Endometrial microvascular endothelial cells (primary cell): ENCODE data around the gene TM9SF3. TPM values are rescaled to one million over a fixed set of nuclear protein-coding genes. Genes with fewer than 3 reads are reported as not detected.

Experiments
- in situ Hi-C: cut with HindIII; loops from 2 replicates; pipeline ENCODE4 v1.10.0; 2017; ENCODE audit warnings: low sequenced_read_pairs, low pct_unique_long_range_greater_than_20kb; ENCODE audit errors: inconsistent ontology term
- total RNA-seq: library from RNA; depleted of rRNA; stranded (reverse); fragments of >200 nt; gene quantifications from one replicate; pipeline ENCODE4 v1.2.3, GENCODE V29; 2015; ENCODE audit errors: inconsistent ontology term

Gene TM9SF3
- total RNA-seq, 1 donor from 2014 or later: 125 TPM

DNA sequence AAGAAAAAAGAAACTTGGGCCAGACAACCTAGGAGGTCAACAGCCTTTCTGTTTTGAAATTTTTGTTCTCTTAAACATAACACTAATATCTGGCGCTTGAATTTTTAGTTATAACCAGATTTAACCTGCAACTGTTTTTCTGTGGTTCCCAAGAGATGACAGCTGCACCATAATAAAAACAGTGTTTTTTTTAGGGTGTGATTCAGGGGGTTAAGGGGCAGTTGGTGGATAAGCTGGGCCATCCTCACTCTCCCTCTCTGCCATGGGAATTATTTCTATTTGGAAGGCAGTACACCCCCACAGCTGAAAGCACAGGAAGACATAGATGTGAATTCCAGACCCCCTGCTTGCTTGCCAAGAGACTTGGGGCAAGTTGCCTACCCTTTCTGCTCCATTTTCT lies 20.1 kb upstream of the TM9SF3 start:
- in situ Hi-C loops: no loop called here

DNA sequence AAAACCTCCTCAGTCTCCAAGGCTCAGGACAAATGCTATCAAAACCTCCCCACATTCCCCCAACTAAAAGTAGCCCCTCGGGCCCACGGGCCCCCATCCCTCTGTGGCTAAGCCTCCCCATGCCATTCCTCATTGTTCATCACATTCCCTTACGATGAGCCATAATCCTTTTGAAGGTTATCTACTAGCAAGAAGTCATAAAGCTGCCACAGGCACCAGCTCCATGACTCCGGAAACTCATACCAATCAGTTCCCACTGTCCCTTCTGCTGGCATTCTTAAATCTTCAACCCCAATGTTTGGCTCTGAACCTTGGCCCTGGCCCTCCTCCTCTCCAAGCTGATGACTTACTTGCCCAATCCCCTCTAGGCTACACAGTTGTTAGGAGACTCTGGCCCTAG lies 19.4 kb upstream of the TM9SF3 start:
- in situ Hi-C loops: no loop called here

DNA sequence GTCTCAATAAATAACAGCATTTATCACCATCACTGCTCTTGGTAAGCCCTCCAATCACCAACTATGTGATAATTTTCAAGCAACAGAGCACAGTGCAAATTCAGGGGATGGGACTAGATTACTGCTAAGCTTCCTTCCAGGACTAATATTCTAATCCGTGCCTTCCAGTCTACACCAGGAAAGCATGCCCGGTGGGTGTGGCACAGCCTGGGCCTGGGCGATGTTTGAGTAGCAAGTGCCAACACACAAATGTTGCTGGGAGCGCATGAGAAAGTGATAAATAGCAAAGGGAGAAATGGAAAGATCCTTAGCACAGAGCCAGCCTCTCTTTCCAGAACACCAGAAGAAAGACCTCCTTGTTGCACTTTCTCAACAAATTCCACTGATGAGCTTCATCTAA lies 13.5 kb upstream of the TM9SF3 start:
- in situ Hi-C loops: no loop called here

DNA sequence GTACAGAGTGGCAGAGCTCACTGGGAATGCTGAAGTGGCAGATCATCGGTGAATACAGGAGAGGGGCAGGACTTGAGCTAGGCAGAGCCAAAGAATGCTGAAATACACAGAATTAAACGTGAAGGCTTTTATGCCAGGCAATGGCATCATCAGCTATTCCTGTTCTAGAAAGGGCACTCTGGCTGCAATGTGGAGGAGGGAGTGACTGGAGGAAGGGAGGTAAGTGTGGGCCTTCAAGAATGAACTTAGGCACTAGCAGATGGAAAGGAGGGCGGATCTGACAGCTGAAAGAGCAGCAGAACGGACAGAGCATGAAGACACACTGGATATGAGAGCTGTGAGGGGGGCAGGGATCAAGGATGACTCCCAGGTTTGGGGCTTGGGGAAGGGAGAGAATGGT lies 12.0 kb upstream of the TM9SF3 start:
- in situ Hi-C loops: no loop called here

DNA sequence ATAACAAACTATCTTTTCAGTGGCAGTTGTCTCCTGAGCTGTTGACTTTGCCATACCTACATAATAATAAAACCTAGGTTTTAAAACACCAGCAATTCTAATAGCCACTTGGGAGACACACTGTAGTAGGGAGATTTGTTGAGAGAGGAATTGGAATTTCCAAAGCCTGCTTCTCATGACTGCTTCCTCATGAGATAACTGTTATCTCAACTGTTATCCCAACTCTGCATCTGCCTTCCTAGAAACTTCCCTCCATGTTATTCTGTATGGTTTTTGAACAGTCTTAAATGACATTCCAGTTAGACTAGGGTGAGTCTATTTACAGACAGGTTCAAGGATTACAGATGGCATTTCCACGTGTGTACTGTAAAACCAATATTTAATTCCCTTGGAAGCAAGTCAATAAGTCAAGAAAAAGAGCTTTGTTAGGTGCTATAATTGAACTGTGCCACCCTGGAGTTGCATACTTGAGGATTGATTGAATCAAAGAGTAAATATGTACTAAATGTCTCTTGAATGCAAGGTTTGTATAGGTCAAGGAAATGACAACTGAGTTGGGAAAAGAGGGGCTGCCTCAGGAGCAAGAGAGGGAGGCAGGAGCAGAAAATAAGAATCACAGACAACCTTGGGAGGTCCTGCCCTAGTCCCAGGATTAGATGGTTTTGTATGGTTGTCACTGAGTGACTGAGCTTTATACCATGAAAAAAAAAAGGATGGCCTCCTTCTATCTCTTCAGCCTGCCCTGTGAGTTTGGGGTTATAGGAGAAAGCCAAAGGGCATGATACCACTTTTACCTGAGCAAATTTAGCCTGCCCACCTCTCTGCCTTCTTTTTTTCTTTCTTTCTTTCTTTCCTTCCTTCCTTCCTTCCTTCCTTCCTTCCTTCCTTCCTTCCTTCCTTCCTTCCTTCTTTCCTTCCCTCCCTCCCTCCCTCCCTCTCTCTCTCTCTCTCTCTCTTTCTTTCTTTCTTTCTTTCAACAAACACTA lies 9.9 kb upstream of the TM9SF3 start:
- in situ Hi-C loops: no loop called here

DNA sequence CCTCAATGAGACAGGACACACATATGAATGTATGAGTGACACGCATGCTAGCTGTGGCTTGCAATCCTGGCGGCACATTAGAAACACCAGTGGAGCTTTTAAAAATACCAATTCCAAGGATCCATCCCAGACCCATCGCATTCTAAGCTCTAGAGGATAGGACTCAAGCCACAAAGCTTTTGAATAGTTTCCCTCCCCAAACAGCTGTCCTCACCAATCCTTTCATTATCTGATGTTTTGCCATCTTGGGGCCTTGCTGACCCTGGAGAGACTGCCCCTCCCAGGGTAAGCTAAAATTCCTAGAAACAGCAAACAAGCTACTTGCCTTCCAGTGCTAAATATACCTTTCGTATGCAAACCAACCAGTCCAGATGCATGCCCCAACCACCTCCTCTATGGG lies 8.9 kb upstream of the TM9SF3 start:
- in situ Hi-C loops: no loop called here

DNA sequence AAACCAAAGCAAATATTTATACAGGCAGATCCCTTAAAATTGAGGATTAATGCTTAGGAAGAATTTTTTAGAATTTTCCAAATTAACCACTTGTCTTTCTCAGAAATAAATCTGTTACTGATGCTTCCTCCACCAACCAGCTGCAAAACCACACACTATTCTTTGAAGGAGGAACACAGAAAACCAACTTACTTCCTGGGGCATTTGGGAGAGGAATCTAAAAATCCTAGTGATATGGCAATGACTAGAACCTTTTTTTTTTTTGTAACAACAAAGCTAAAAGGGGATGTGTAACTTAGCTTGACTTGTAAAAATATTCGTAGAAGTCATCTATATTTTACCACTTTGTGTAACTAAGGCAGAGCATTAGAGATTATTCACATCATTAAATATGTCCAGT lies 5.1 kb upstream of the TM9SF3 start:
- in situ Hi-C loops: no loop called here

DNA sequence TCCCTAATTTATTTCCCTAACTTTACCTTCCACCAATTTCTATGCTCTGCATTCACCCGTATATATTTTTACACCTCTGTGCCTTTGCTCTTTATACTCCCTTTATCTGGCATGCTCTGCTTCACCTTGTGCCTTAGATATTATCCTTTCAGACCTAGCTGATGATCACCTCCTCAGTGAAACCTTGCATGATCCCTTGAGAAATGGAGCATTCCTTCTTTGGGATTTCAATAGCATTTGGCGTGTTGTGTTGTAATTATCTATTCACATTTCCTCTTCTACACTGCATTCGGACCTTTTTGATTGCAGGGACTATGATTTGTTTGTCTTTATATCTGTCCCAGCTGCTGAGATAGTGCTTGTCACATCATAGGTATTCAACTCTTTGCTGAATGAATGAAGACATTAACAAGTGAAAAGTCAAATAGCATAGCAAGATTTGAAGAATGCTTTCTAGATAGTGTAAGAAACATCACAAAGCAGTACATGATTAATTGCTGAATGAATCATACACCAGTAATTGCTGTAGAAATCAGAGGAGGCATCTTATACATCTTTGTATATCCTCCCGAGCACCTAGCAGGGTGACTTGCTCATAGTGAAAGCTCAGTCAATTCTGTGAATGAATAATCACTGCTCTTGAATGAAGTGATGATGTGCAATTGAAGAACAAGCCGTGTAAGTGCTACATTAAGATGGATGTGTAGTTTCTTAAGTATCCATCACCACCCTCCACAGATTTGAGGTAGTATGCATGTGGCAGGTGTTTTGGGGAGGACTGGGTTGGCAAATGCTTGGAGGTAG lies 2.0 kb upstream of the TM9SF3 start:
- in situ Hi-C loops: no loop called here

DNA sequence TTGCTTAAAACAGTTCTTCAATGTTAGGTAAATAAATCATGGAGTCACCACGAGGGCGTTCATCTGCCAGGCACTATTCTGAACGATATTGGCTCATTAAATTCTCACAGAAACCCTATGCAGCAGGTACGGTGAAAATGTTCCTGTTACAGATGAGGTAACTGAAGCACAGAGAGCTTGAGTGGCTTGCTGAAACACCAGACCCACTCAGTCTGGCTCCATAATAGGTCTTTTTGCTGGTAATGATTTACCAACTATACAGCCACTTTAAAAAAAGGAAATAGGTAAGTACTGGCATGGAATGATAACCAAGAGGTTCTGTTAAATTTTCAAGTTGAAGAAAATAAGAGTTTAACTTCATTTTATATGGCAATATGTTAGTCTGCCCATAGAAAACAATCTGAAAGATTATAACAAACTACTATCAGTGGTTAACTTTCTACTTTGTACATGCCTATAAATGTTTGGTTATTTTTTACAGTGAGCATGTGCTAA lies 1.3 kb upstream of the TM9SF3 start:
- in situ Hi-C loops: no loop called here

DNA sequence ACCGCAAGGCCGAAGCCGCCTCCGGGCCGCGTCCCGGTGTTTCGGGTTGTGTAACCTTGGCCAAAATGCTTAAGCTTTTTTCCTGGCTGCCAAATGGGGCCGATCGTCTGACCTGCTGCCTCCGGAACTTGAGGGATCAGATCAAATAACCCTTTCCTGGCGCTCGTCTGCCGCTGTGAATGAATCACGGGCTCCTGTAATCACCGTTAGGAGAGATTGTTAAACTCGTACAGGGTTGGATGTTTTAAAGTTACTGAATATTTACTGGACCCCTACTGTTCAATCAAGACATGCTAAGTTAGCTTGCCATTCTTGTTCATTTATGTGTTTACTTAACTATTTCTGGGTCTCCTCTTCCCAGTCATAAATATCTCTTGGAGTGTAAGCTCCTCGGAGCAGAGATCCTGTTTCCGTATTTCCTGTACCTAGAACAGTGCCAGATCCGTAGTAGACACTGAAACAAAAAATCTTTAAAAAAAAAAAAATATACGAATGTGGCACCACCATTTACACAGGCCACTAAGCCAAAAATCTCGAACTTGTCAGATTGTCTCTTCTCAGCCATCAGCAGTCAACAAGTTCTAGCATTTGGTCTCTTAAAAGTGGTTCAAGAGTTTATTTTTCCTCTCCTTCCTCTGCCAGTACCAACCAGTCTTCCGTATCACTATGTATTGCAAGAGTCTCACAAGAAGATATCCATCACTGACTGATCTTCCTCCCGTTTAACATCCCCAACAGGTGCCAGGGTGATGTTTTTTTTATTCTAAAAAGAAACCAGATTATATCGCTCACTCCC lies 650 bp upstream of the TM9SF3 start:
- in situ Hi-C loops: no loop called here

DNA sequence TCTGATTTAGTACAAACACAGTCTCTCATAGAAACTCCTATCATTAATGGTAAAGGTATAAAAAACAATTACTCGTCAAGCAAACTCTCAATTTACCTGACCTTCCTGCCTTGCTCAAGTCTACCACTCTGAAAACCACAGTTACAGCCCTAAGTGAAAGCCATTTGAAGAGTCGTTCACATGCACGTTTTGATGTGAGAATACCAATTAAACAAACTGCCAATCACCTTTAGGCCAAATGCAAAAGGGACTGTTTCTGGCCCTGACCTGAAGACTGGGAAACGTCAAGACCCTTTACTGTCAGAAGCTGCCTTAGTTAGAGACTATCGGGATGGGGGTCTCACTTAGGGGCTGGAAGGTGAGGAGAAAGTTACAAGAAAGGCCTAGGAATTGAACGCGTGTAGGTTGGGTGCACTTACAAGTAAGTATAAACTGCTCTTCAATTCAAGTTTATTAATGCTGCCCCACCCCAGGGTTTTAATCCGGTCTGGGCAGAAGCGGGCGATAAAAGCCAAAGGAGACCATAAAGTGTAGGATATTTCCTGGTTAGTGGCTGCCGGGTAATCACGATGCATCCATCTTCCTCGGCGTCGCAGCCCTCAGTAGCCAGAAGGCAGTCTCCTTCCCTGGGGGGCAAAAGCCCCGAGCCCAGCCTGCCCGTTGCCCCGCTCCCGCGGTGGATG lies 935 bp downstream of the TM9SF3 start:
- in situ Hi-C loops: no loop called here

DNA sequence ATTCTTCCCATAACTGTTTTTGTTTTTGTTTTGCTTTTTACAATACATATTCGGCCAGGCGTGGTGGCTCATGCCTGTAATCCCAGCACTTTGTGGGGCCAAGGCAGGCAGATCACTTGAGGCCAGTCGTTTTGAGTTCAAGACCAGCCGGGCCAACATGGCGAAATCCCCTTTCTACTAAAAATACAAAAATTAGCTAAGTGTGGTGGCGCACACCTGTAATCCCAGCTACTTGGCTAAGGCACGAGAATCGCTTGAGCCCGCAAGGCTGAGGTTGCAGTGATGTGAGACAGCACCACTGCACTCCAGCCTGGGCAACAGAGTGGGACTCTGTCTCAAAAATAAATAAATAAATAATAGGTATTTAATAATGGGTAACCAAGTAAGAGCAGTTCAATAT lies 2.3 kb downstream of the TM9SF3 start:
- in situ Hi-C loops: no loop called here

DNA sequence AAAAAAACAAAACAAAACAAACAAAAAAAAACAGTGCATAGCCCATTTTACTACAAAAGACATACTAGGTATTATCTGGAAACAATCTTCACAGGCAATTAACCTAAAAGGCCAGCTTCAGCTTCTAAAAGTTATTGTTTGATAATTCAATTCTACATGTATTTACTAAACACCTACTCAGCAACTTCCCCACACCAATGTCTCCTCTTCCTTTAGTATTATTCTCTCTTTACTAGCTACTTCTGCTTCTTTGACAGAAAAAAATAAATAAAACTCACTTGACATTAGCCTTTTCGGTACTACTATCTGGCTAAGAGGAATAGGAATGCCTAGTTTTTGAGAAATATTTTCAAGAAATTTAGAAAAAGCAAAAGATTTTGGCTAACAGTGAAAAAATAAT lies 2.8 kb downstream of the TM9SF3 start:
- in situ Hi-C loops: no loop called here

DNA sequence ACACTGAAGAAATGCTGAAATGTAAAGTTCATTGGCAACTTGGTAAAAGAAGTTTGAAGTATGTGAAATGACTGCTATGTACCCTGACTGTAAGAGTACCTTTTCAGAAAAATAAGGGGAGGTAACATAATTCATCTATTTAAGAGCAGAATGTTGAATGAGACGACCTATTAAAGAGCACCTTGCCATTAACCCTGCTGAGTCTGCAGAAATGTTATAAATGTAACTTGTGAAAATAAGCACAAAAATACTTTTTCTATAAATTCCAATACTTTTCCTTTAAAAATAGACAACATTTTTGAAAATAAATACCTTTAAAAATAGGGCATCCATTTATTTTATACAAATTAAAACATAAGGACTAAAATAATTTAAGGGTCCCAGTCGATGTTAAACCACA lies 7.7 kb downstream of the TM9SF3 start:
- in situ Hi-C loops: no loop called here

DNA sequence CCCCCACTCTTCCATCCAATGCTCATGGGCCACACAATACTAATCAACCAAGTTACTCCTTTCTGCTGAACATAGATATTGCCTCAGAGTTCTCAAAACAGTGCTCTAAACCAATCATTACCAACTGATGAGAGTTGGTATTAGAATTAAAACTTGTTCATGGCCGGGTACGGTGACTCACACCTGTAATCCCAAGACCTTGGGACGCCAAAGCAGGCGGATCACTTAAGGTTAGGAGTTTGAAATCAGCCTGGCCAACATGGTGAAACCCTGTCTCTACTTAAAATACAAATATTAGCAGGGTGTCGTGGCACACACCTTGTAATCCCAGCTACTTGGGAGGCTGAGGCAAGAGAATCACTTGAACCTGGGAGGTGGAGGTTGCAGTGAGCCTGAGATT lies 8.2 kb downstream of the TM9SF3 start:
- in situ Hi-C loops: no loop called here

DNA sequence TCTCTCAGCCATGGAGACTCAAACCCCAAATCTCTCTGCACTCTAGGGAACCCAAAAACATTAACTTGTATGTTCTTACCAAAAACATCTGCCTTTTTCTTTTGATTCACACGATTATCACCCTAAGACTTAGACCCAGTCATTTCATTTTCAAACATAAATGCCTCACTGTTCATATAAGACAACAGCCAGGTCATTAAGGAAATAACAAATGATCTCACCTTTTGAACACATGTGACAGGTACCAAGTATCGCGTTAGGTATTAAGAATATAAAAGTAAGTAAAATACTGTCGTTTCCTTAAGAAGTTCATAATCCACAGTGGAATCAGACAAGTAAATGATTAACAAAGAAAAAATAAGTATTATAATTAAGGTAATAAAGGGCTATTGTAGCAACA lies 8.8 kb downstream of the TM9SF3 start:
- in situ Hi-C loops: no loop called here

DNA sequence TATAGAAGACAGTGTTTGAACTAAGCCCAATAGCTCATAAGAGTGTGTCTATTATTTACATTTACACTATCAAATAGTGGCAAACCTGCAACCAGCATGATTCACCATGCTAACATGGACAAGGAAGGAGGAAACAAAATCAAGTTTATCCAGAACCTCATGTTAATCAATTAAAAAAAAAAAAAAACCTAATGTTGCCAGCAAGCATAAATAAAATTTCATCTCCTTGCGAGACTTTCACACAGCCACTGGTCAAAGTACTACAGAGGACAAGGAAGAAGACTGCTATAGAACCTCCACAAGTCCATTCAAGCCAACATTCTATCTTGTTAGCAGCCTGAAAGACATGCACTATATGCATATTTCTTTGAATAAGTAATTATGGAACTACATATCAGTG lies 9.7 kb downstream of the TM9SF3 start:
- in situ Hi-C loops: no loop called here

DNA sequence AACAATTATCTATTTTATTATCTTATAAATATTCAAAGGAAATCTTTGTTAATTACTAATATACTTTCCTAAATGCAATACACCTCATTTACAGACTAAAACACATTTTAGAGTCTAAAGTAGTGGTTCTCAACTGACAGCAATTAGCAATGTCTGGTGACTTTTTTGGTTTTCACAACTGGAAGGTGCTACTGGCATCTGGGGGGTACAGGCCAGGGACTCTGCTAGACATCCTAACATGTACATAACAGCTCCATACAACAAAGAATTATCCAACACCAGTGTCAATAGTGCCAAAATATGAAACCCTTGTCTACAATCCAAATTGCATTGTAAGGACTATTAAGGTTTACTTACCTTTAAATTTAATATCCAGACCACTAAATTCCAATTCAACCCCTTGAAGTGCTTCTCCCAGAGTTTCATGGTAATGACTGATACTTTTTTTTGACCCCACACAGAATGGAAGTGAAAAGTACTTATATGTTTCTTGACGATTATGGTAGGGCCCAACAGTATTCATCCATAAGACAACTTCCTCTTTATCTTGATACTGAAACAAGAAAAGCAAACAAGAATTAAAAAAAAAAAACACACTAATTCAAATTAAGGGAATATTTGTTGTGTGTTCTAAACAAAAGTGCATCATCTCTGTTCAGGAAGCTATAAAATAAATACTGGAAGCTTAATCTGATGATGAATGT lies 10.4 kb downstream of the TM9SF3 start:
- in situ Hi-C loops: no loop called here
